T-helper 1 cell treated with Interleukin-12 subunit alpha and Interleukin-12 subunit beta and Interleukin-4 antibody, amounts not matched to agents 30 μg/mL and 1 μg/mL, for 36 hours (primary cell): ENCODE data around the gene TPSB2.
"Not testable (repeated sequence)": the region's sequence is repeated elsewhere in the genome, so short reads cannot be mapped to it uniquely, and the experiment has no call there.

Experiments
- H3K27ac Mint-ChIP-seq: one replicate; pipeline ENCODE4 v1.8.0; 2021; ENCODE audit warnings: mild to moderate bottlenecking, mixed read lengths
- H3K27me3 Mint-ChIP-seq: one replicate; pipeline ENCODE4 v1.8.0; 2021; ENCODE audit warnings: low read depth, mixed read lengths
- H3K36me3 Mint-ChIP-seq: one replicate; pipeline ENCODE4 v1.8.0; 2021; ENCODE audit warnings: low read depth, mixed read lengths
- H3K4me1 Mint-ChIP-seq: one replicate; pipeline ENCODE4 v1.8.0; 2021; ENCODE audit warnings: low read depth, mixed read lengths
- H3K4me3 Mint-ChIP-seq: one replicate; pipeline ENCODE4 v1.8.0; 2021; ENCODE audit warnings: mild to moderate bottlenecking, moderate library complexity, mixed read lengths
- H3K9me3 Mint-ChIP-seq: one replicate; pipeline ENCODE4 v1.8.0; 2021; ENCODE audit warnings: mixed read lengths

The TPSB2 gene

DNA sequence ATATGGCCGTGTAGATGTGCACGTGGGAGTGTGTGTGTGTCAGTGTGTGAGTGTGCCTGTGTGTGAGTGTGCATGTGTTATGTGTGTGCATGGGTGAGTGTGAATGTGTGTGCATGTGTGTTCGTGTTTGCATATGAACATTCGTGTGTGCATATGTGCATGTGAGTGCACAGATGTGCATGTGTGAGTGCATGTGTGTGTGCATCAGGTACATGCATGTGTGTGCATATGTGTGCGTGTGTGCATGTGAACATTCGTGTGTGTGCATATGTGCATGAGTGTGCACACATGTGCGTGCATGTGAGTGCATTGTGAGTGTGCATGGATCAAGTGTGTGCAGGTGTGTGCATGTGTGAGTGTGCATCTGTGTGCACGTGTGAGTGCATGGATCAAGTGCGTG, 8.0 kb upstream of the TPSB2 start:
- no peak overlapping the region for H3K4me3 Mint-ChIP-seq
- peaks cover 4% of the 10 kb centered on the region for H3K4me1 Mint-ChIP-seq
- no peaks in the 10 kb centered on the region for H3K36me3 Mint-ChIP-seq
- no peak overlapping the region for H3K27ac Mint-ChIP-seq
- no peaks in the 10 kb centered on the region for H3K27me3 Mint-ChIP-seq
- no peaks in the 10 kb centered on the region for H3K9me3 Mint-ChIP-seq

DNA sequence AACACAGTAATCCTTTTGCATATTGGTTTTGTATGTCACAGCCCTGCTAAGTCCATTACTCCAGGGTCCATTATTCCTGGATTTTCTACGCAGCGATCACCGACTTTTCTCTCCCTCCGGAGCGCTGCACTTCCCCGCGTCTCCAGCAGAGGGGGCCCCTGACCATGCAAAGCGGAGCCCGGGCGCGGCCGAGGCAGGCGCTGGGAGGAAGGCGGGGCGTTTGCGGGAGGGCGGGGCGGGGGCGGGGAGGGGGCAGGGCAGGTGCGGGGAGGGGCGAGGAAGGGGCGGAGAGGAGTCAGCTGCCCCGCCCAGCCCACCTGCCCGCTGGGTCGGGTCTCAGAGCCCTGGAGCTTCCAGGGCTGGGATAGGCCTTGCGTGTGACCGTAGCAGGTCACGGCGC, 6.7 kb upstream of the TPSB2 start:
- H3K4me1 Mint-ChIP-seq, H3K4me3 Mint-ChIP-seq, H3K9me3 Mint-ChIP-seq, H3K27ac Mint-ChIP-seq, H3K27me3 Mint-ChIP-seq, H3K36me3 Mint-ChIP-seq: not testable (repeated sequence)

DNA sequence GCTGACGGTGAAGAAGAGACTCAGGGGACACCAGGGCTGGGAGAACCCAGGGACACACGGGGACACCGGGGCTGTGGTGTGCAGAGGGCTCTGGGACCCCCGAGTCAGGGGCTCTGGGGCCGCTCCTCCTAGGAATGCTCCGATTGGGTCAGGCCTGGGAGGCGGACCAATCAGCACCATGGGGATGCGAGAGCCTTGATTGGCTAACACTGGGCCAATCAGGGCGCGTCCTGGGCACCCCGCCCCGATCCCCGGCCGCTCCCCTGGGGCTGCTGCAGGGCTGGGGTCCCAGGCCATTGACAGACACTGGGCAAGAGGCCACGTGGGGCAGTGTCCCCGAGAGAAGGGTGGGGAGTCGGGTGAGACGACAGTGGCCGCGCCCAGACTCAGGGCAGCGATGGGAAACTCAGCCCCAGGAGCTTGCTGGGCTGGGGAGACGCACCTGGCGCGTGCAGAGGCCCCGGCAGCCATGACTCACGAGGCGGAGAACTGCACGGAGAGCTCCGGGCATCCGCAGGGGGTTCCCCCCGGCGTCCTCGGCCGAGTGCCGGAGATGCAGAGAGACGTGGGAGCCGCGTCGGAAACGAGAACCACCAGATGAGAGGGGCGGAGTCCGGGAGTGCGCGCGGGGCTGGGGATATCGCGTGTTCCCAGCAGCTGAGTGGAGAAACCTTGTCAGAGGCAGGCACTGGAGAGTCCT, 2.2 kb upstream of the TPSB2 start:
- not testable (repeated sequence) for H3K36me3 Mint-ChIP-seq, H3K27me3 Mint-ChIP-seq, H3K9me3 Mint-ChIP-seq, H3K4me3 Mint-ChIP-seq, H3K27ac Mint-ChIP-seq, H3K4me1 Mint-ChIP-seq

DNA sequence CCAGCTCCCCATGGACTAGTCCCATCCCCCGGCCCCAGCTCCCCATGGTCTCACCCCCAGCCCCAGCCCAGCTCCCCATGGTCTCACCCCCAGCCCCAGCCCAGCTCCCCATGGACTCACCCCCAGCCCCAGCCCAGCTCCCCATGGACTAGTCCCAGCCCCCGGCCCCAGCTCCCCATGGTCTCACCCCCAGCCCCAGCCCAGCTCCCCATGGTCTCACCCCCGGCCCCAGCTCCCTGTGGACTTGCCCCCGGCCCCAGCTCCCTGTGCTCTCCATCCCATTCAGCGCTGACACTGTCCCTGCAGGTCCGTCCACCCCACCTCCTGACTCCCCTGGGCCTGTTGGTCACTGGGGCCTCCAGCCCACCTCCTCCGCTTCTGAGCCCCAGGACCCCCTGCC, 1.3 kb upstream of the TPSB2 start:
- not testable (repeated sequence) for H3K9me3 Mint-ChIP-seq, H3K4me3 Mint-ChIP-seq, H3K27me3 Mint-ChIP-seq, H3K4me1 Mint-ChIP-seq, H3K36me3 Mint-ChIP-seq, H3K27ac Mint-ChIP-seq

DNA sequence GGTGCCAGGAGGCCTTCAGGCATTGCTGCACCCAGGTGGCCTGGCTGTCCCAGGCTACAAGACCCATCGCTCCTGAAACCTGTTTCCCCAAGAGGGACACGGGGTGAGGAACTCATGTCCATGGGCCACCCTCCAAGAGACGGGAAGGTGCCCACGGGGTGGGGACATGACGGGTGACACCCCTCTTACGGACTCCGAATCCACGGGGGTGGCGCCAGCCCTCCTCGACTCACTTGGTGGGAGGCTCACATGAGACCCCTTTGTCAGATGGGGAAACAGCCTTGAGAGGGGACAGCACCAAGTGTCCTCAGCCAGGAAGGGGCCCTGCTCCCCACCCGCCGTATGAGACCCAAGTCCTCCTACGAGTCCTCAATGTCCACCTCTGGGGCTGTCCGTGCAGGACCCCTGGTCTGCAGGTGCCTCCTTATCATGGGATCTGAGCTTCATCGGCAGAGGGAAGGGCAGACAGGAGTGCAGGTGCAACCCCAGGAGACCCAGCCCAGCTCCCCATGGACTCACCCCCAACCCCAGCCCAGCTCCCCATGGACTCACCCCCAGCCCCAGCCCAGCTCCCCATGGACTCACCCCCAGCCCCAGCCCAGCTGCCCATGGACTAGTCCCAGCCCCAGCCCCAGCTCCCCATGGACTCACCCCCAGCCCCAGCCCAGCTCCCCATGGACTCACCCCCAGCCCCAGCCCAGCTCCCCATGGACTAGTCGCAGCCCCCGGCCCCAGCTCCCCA, 658 bp upstream of the TPSB2 start:
- not testable (repeated sequence) for H3K27me3 Mint-ChIP-seq, H3K9me3 Mint-ChIP-seq, H3K4me3 Mint-ChIP-seq, H3K36me3 Mint-ChIP-seq, H3K27ac Mint-ChIP-seq, H3K4me1 Mint-ChIP-seq

DNA sequence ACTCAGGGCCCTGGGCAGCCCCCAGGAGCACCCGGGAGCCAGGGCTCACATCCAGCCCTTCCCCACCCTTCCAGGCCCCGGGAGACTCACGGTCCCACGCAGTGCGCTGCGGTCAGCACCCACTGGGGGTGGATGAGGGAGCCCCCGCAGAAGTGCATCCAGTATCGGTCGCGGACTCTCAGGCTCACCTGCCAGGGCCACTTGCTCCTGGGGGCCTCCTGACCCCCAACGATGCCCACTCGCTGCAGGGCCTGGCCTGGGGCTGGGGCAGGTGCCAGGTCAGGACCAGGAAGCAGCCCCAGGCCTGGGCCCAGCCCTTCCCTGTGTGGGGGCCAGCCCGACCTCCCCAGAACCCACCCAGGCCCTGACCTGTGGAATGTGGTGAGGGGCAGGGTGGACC, 508 bp downstream of the TPSB2 start:
- not testable (repeated sequence) for H3K4me1 Mint-ChIP-seq, H3K27ac Mint-ChIP-seq, H3K9me3 Mint-ChIP-seq, H3K27me3 Mint-ChIP-seq, H3K36me3 Mint-ChIP-seq, H3K4me3 Mint-ChIP-seq

DNA sequence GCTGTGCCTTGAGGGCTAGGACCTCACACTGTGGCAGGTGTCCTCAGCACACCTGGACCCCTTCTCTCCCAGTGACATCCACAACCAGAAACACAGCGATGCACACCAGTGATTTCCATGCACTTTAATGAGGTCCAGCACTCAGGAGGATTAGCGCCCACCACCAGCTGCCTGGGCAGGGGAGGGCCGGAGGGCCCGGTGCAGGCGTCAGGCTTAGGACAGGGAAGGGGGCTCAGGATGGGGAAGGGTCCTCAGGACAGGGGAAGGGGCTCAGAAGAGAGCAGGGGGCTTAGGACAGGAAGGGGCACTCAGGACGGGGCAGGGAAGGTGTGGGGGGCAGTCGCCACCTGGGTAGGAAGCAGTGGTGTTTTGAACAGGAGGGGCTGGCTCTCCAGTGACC, 1.8 kb downstream of the TPSB2 start:
- H3K36me3 Mint-ChIP-seq, H3K4me3 Mint-ChIP-seq, H3K4me1 Mint-ChIP-seq, H3K27ac Mint-ChIP-seq, H3K27me3 Mint-ChIP-seq, H3K9me3 Mint-ChIP-seq: not testable (repeated sequence)

DNA sequence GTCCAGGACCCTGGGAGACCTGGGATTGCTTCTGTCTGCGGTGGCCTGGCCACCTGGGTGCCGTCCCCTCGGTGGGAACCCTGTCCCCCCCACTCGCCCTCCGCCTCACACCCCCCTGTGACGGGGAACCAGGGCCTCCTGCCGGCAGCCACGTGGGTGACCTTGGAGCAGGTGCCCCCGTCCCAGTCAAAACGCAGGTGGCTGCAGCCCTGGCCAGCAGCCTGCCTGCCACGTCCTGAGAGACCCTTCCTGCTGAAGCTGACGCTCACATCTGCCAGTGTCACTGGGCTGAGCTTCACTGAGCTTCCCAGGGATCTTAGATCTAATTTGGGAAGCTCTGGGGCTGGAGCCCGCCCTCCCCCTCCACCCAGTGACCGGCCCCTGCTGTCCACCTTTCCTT, 3.3 kb downstream of the TPSB2 start:
- H3K9me3 Mint-ChIP-seq, H3K27ac Mint-ChIP-seq: not testable (repeated sequence)

DNA sequence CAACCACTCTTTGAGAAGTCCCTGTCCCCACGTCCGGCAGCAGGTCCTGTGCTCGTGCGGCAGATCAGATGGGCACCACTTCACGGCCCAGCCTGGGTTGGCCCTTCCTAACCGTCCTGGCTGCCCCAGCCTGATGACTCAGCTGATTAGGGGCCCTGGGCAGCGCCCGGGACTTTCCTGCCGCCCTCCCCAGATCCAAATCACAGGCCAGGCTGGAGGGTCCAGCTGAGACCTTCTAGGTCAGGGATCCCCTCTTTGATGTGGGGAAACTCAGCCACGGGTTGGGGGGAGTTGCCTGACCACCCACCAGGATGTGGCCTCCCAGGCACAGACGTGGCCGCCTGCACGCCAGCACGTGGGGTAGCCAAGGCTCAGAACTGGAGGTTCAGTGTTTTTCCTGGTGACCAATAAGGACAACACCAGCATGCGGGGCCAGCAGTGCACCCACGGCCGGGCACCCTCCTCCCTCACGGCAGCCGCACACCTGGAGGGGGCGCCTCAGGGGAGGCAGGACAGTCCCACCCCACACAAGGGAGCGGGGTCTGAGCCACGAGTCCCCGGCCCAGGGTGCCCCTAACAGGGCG, 4.2 kb downstream of the TPSB2 start:
- not testable (repeated sequence) for H3K4me3 Mint-ChIP-seq, H3K27me3 Mint-ChIP-seq, H3K9me3 Mint-ChIP-seq, H3K27ac Mint-ChIP-seq, H3K4me1 Mint-ChIP-seq, H3K36me3 Mint-ChIP-seq

More for the DNA sequence above, 3.3 kb downstream of the TPSB2 start:
- H3K36me3 Mint-ChIP-seq, H3K4me1 Mint-ChIP-seq, H3K27me3 Mint-ChIP-seq, H3K4me3 Mint-ChIP-seq: not testable (repeated sequence)

DNA sequence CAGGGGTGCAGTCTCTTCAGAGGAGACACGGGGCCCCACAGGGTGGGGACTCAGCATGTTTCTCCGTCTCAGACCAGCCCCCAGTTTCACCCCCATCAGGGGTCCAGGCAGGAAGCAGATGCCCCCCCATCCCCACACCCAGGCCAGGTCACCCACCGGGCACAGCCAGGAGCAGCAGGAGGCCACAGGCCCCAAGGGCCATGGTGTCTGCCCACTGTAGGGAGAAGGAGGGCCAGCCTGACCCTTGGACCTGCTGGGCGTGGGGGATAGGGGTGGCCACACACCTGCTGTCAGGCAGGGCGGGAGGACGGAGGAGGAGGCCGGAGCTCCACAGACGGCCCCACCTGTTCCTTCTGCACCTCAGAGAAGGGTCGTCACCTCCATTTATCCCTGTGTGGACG, 4.9 kb downstream of the TPSB2 start, which contains the start of gene TPSG1:
TSS of gene TPSG1 (minus strand) at position 218 of the 401 bp plus-strand sequence. CDS start at position 202, 16 bp downstream.
- Mint-ChIP-seq H3K27ac (no peak within 1 kb of the TSS), H3K9me3 (no peaks in the 10 kb centered on the region), H3K4me3 (no peak within 1 kb of the TSS), H3K36me3 (no peaks in the 10 kb centered on the region), H3K4me1 (no peaks in the 10 kb centered on the region), H3K27me3 (no peaks in the 10 kb centered on the region)

DNA sequence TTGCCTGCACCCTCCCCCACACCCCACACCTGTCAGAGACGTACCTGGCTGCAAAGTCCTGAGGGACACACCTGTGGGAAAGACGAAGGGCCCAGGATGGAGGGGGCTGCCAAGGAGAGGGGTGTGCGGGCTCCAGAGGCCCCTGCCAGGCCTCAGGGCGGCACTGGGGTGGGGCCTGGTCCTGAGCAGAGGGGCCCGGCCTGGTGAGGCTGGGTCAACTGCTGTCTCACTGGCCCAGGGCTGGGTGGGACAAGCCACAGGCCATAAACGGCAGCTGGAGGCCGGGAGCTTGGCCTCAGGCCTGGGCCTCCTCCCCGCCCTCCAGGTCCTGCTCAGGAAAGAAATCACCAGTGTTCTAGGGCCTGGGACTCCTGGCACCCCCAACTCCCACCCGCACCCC, 5.4 kb downstream of the TPSB2 start:
- Mint-ChIP-seq H3K27ac (no peak overlapping the region), H3K4me3 (no peak overlapping the region), H3K36me3 (no peaks in the 10 kb centered on the region), H3K9me3 (no peaks in the 10 kb centered on the region), H3K4me1 (no peaks in the 10 kb centered on the region), H3K27me3 (no peaks in the 10 kb centered on the region)

DNA sequence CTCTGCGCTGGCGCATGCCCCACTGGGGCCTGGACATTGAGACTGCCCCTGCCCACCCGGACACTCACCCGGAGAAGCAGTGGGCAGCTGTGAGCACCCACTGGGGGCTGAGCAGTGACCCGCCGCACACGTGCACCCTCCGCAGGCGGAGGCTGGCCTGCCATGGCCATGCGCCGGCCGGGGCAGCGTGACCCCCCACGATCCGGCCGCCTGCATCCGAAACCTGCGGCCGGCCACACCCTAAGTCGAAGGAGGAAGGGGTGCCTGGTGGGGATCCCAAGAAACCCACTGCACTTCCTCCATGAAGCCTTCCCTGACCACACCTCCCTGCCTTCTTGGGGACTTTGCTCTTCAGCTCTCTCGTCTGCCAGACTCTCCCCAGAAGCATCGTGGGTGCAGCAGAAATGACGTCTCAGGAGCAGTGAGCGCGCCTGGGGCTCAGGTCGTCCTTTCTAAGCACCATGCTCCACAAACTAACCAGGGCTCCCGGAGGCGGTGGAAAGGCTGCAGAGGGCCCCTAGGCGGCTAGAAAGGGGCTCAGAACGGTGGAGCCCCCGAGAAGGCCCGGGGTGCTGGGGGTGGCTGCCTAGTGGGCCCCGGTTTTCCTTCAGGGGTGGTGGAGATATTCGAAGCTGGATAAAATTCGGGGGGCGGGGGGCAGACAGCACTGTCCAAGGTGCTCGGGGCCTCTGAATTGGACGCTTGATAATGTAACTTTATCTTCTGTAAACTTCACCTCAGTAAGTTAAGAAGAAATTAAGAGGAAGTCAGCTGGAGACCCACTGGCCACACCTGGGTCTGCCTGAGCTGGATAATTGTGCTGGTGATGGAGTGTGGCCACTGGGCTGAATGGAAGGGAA, 6.4 kb downstream of the TPSB2 start:
- Mint-ChIP-seq H3K27me3 (no peaks in the 10 kb centered on the region), H3K4me3 (no peak overlapping the region), H3K36me3 (no peaks in the 10 kb centered on the region), H3K4me1 (no peaks in the 10 kb centered on the region), H3K9me3 (no peaks in the 10 kb centered on the region), H3K27ac (no peak overlapping the region)

DNA sequence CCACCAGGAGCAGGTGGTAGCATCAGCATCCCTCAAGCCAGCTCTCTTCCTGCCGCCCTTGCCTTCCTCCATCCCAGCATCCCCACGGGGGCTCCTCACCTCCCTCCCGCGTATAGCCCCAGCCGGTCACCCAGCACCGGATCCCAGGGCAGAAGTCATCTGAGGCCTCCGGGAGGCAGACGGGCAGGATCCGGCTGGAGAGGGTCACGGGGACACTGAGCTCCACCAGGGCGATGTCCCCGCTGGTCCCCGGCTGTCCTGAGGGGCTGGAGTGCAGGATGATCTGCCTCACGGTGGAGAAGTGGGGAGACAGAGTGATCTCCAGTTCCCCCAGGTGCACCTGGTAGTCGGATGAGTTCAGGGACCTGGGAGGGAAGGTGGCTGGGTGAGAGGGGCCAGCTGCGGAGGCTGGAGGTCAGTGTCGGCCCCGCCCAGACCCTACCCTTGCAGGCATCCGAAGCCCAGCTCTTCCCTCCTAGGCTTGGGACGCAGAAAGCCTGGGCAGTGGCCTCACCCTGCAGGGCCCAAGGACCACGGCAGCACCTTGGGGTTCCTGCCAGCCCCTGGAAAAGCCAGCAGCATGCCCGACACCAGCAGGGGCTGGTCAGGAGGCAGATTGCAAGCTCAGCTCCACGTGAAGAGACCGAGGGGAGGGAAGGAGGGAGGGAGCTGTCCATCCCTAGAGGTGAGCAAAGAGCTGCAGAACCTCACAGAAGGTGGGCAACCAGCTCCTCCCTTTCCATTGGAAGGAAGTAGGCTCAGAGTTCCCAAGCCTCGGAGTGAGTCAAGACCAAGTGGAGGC, 7.2 kb downstream of the TPSB2 start:
- H3K27me3 Mint-ChIP-seq, result no peaks in the 10 kb centered on the region
- H3K36me3 Mint-ChIP-seq, result no peaks in the 10 kb centered on the region
- H3K9me3 Mint-ChIP-seq, result no peaks in the 10 kb centered on the region
- no peaks in the 10 kb centered on the region for H3K4me1 Mint-ChIP-seq
- no peak overlapping the region for H3K27ac Mint-ChIP-seq
- no peak overlapping the region for H3K4me3 Mint-ChIP-seq
